ENCODE data around the gene GRB10. TPM values are rescaled to one million over a fixed set of nuclear protein-coding genes. Genes with fewer than 3 reads are reported as not detected.

Gene GRB10
- polyA plus RNA-seq, 2 of the 4 experiments (the other 2 are of a cell fraction) = 23.2 to 37.0 TPM

GRCh38 chr7:50648570-50649169, 134.0 kb downstream of the GRB10 start (continued):
- TF ChIP-seq BCL3 (IDR thresholded peaks at IDR 0.05) = no peak
- no peak for TF ChIP-seq RARB (CRISPR knock-in tag; IDR thresholded peaks at IDR 0.05)
- TF ChIP-seq CBX8 (IDR thresholded peaks at IDR 0.05) = no peak
- TF ChIP-seq RFX5 (IDR thresholded peaks at IDR 0.05) = no peak
- TF ChIP-seq FOSL2 (IDR thresholded peaks at IDR 0.05) = no peak
- no peak for TF ChIP-seq FOSL2 (CRISPR knock-in tag; IDR thresholded peaks at IDR 0.05)
- no peak for TF ChIP-seq HEYL (CRISPR knock-in tag; IDR thresholded peaks at IDR 0.05)

- no peak overlapping the region for H3K27ac ChIP-seq
- no peak overlapping the region for H3K4me2 ChIP-seq
- ChIA-PET CTCF (interaction anchor here (1.1 to 2.1 kb wide), 2 partner anchors 15 to 180 kb away, joined by 3 to 7 read pairs; no protein-coding TSS in a partner anchor), POLR2A (no interaction called here)
- no peaks in the 10 kb centered on the region for H3K9me3 ChIP-seq
- FAIRE-seq (no peak), ATAC-seq (no peak), DNase-seq (ENCODE audit: low read depth in 1 of 2, low spot score in 1 of 2) (no peak)
- no peak overlapping the region for H3K4me3 ChIP-seq
- H3K4me1 ChIP-seq = no peaks in the 10 kb centered on the region
- no peak for TF ChIP-seq RNF2 (IDR thresholded peaks at IDR 0.05; ENCODE audit: borderline replicate concordance, low read depth)
- no peak for TF ChIP-seq PHF8 (IDR thresholded peaks at IDR 0.05; ENCODE audit: borderline replicate concordance, low read depth)
- no peak for TF ChIP-seq JUNB (IDR thresholded peaks at IDR 0.05)
- no peak for TF ChIP-seq E2F6 (IDR thresholded peaks at IDR 0.05; ENCODE audit: borderline replicate concordance, low read depth)
- TF ChIP-seq TP53 (CRISPR knock-in tag; IDR thresholded peaks at IDR 0.05) = no peak
- TF ChIP-seq HOXA7 (CRISPR knock-in tag; IDR thresholded peaks at IDR 0.05) = no peak
- no peak for TF ChIP-seq GATA3 (IDR thresholded peaks at IDR 0.05; ENCODE audit: borderline replicate concordance)
- no peak for TF ChIP-seq RAD21 (conservative IDR thresholded peaks at IDR 0.05 in 1 of 2, IDR thresholded peaks at IDR 0.05 in 1 of 2)
- TF ChIP-seq KDM5A (IDR thresholded peaks at IDR 0.05) = no peak
- no peak for TF ChIP-seq HDAC2 (IDR thresholded peaks at IDR 0.05)
- no peak for TF ChIP-seq CBX8 (IDR thresholded peaks at IDR 0.05)
- WGBS (ENCODE audit: missing lambda C conversion rate) = 90% methylated on average over 11 of the region's 11 CpGs
Observed at GRCh38 chr7:50648076-50648475, 134.6 kb downstream of the GRB10 start.

GRCh38 chr7:50647286-50647980, 135.3 kb downstream of the GRB10 start:
- ATAC-seq (no peak), FAIRE-seq (no peak), DNase-seq (ENCODE audit: low read depth in 1 of 2, low spot score in 1 of 2) (no peak)
- POLR2A ChIA-PET = no interaction called here
- Histone ChIP-seq H3K27ac (no peak overlapping the region), H3K4me1 (no peaks in the 10 kb centered on the region), H3K4me2 (no peak overlapping the region), H3K4me3 (no peak overlapping the region), H3K9me3 (no peaks in the 10 kb centered on the region)
- CTCF ChIA-PET = interaction anchor here (2.1 kb wide), 1 partner anchor 179 kb away, joined by 7 read pairs; no protein-coding TSS in a partner anchor
- TF ChIP-seq E2F6 (IDR thresholded peaks at IDR 0.05; ENCODE audit: borderline replicate concordance, low read depth) (no peak), RAD21 (conservative IDR thresholded peaks at IDR 0.05 in 1 of 2, IDR thresholded peaks at IDR 0.05 in 1 of 2) (no peak), HES2 (IDR thresholded peaks at IDR 0.05) (no peak), CHD4 (IDR thresholded peaks at IDR 0.05; ENCODE audit: borderline replicate concordance) (no peak), CEBPB (IDR thresholded peaks at IDR 0.05) (no peak), CHD2 (IDR thresholded peaks at IDR 0.05; ENCODE audit: low read length, partially characterized antibody) (no peak), RNF2 (IDR thresholded peaks at IDR 0.05; ENCODE audit: borderline replicate concordance, low read depth) (no peak), CBX2 (IDR thresholded peaks at IDR 0.05; ENCODE audit: borderline replicate concordance, low read depth) (no peak), ELK1 (IDR thresholded peaks at IDR 0.05; ENCODE audit: low read depth, low read length) (no peak), SREBF2 (IDR thresholded peaks at IDR 0.05) (no peak)
- WGBS (ENCODE audit: missing lambda C conversion rate) = 87% methylated on average over 10 of the region's 10 CpGs

All from A549 (cell line).